AG10803 (cell line): ENCODE results near the gene MAML3.

Source experiments
- DNase-seq: peaks from one replicate; pipeline ENCODE4 v3.0.0; 2010; ENCODE audit warnings: low read depth
- H3K4me3 ChIP-seq: 2 replicates; pipeline ENCODE4 v1.5.1; 2011; ENCODE audit warnings: mild to moderate bottlenecking, low read length, control low read depth
- TF ChIP-seq, protein P1 (sequence below): conservative IDR thresholded peaks from 2 replicates; pipeline ENCODE4 v1.5.1; 2011; ENCODE audit warnings: mild to moderate bottlenecking, low read length, control low read depth, inconsistent platforms

Gene MAML3

GRCh38 chr4:139767168-139767567, 386.8 kb downstream of the MAML3 start:
- DNase-seq: peak; percentile 94
- H3K4me3 ChIP-seq: no peak overlapping the region
- TF ChIP-seq, protein P1, sequence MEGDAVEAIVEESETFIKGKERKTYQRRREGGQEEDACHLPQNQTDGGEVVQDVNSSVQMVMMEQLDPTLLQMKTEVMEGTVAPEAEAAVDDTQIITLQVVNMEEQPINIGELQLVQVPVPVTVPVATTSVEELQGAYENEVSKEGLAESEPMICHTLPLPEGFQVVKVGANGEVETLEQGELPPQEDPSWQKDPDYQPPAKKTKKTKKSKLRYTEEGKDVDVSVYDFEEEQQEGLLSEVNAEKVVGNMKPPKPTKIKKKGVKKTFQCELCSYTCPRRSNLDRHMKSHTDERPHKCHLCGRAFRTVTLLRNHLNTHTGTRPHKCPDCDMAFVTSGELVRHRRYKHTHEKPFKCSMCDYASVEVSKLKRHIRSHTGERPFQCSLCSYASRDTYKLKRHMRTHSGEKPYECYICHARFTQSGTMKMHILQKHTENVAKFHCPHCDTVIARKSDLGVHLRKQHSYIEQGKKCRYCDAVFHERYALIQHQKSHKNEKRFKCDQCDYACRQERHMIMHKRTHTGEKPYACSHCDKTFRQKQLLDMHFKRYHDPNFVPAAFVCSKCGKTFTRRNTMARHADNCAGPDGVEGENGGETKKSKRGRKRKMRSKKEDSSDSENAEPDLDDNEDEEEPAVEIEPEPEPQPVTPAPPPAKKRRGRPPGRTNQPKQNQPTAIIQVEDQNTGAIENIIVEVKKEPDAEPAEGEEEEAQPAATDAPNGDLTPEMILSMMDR: no peak

GRCh38 chr4:139764686-139765310, 389.2 kb downstream of the MAML3 start:
- H3K4me3 ChIP-seq: no peak overlapping the region
- no peak for DNase-seq
- TF ChIP-seq, protein P1: no peak

DNA sequence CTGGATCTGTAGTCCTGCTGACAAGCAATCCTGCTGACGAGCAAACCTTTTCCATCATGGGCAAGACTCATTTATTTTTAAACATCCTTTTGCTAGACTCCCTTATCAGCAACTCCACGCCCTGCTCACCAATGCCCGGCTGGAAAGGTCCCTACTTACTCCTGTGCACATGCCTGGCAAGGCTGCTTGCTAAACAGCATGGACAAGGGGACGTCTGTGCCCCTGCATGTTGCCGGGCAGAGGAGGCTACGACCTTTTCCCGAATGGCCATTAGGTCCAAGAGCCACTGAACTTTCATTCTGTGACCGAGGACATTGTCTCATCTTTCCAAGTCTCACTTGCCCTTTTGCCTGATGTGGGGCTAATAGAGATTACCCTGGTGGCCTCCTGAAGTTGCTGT, 389.8 kb downstream of the MAML3 start:
- H3K4me3 ChIP-seq: no peak overlapping the region
- TF ChIP-seq, protein P1: no peak

DNA sequence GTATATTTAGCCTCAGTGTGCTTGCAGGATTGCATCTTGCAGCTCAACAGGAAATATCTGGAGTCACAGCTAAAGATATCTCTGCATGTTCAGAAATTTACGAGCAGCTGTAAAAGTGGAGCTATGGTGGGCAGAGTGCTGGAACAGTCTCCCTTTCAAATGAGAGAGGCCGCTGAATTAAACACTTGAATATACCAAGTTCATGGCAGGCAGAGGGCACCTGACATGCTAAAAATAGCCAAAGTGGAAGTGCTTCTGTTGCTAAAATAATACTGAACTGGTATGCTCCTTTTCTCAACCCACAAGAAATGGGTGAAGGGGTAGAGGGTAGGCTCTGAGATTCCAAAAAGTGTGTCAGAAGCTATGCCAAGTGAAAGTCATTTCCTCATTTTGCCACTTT, 390.3 kb downstream of the MAML3 start:
- TF ChIP-seq, protein P1: no peak
- DNase-seq: no peak
- H3K4me3 ChIP-seq: no peak overlapping the region

More for the DNA sequence above, 389.8 kb downstream of the MAML3 start:
- no peak for DNase-seq

- H3K4me3 ChIP-seq: no peak overlapping the region
Measured at GRCh38 chr4:139763205-139763604, 390.8 kb downstream of the MAML3 start.

DNA sequence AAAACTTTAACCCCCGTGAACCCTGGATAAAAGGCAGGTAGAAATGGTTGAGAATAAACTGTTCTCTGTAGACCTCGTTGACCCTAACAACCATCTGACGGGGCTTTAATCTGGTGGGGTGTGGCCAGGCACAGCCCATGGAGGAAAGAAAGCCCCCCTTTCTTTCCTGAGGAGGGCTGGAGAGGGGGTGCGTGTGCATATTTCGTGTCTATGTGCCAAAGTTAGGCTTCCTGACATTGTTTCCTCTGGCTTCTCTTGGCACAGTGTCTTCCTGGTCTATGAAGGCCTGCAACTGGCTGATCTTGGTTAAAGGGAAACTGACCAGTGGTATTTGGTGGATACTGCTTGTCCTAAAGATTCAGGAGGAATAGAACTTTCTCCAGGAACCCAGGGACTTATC, 391.3 kb downstream of the MAML3 start:
- DNase-seq: no peak
- TF ChIP-seq, protein P1: no peak
- H3K4me3 ChIP-seq: no peak overlapping the region

More at GRCh38 chr4:139763205-139763604, 390.8 kb downstream of the MAML3 start:
- DNase-seq: no peak
- TF ChIP-seq, protein P1: no peak

- H3K4me3 ChIP-seq: no peak overlapping the region
- TF ChIP-seq, protein P1: peak; percentile 55
- DNase-seq: peak; percentile 40
Measured at GRCh38 chr4:139761461-139761860, 392.5 kb downstream of the MAML3 start.
